T-cell (primary cell): ENCODE results near the gene UTRN. TPM values are rescaled to one million over a fixed set of nuclear protein-coding genes. Genes with fewer than 3 reads are reported as not detected.

Experiments
- ATAC-seq, 4 experiments: fragments of 200-7000 bp in 3 of 4; fragments of 150-1000 bp in 1 of 4; cut with Tn5 transposase; replicated peaks in 1 of 4; 1 replicate in 3 of 4; 2 replicates in 1 of 4; pipeline ENCODE4 v1.10.0; 2021; ENCODE audit warnings: moderate library complexity in 3 of 4, mild to moderate bottlenecking in 2 of 4, moderate number of reproducible peaks in 1 of 4
- CTCF ChIA-PET, 2 donors: fragments of 300-600 bp; sonication (Branson Sonifier 250); formaldehyde crosslinking; loops; one replicate each; lab custom pipeline; 2022; ENCODE audit warnings: antibody characterized with exemption in 2 of 2; lab: Charles Lee
- POLR2A ChIA-PET, 2 donors: fragments of 300-600 bp; sonication (Branson Sonifier 250); formaldehyde crosslinking; loops; one replicate each; lab custom pipeline; 2022; ENCODE audit warnings: antibody characterized with exemption in 2 of 2; lab: Charles Lee
- DNase-seq, 35 experiments: peaks; one replicate each; pipeline versions ENCODE4 v3.0.0 to v3.0.0-alpha.2; 2013 to 2023
- H3K27ac ChIP-seq: one replicate; pipeline ENCODE4 v1.5.1; 2013; ENCODE audit warnings: low read length
- H3K27me3 ChIP-seq, 2 experiments: replicated peaks in 1 of 2; 1 replicate in 1 of 2; 2 replicates in 1 of 2; pipeline versions ENCODE4 v1.6.1 to v1.7.0; 2013; ENCODE audit warnings: low read length in 1 of 2, mixed read lengths in 1 of 2; ENCODE audit not compliant: control insufficient read depth in 2 of 2, insufficient read depth in 2 of 2; ENCODE audit errors: extremely low read depth in 1 of 2
- H3K36me3 ChIP-seq, 2 donors: 1 replicate in 1 of 2; 2 replicates in 1 of 2; pipeline versions ENCODE4 v1.6.1 to v1.7.0; 2013; ENCODE audit warnings: low read length in 1 of 2; ENCODE audit not compliant: control insufficient read depth in 2 of 2, insufficient read depth in 1 of 2; ENCODE audit errors: extremely low read depth in 1 of 2
- H3K4me1 ChIP-seq, 2 experiments: 1 replicate in 1 of 2; 2 replicates in 1 of 2; pipeline versions ENCODE4 v1.6.1 to v1.7.0; 2013; ENCODE audit warnings: low read length in 2 of 2, mixed read lengths in 1 of 2; ENCODE audit not compliant: insufficient read depth in 2 of 2, control insufficient read depth in 1 of 2; ENCODE audit errors: extremely low read depth in 1 of 2
- H3K4me3 ChIP-seq, 2 donors: 1 replicate in 1 of 2; 2 replicates in 1 of 2; pipeline versions ENCODE4 v1.5.1 to v1.7.0; 2013; ENCODE audit warnings: mild to moderate bottlenecking in 2 of 2, low read length in 1 of 2, moderate library complexity in 1 of 2; ENCODE audit not compliant: control insufficient read depth in 1 of 2; ENCODE audit errors: extremely low read depth in 1 of 2
- H3K9me3 ChIP-seq: 2 replicates; pipeline ENCODE4 v1.7.0; 2013
- H3K27ac Mint-ChIP-seq, 2 donors: one replicate each; pipeline ENCODE4 v1.8.0; 2020 to 2021; ENCODE audit warnings: mild to moderate bottlenecking in 2 of 2, mixed read lengths in 2 of 2
- H3K27me3 Mint-ChIP-seq, 2 donors: one replicate each; pipeline ENCODE4 v1.8.0; 2021 to 2022; ENCODE audit warnings: mixed read lengths in 2 of 2
- H3K36me3 Mint-ChIP-seq: one replicate; pipeline ENCODE4 v1.8.0; 2021; ENCODE audit warnings: mixed read lengths
- H3K4me1 Mint-ChIP-seq, 3 donors: one replicate each; pipeline ENCODE4 v1.8.0; 2020 to 2022; ENCODE audit warnings: mixed read lengths in 3 of 3, mild to moderate bottlenecking in 1 of 3
- H3K4me3 Mint-ChIP-seq, 3 donors: one replicate each; pipeline ENCODE4 v1.8.0; 2020 to 2022; ENCODE audit warnings: mild to moderate bottlenecking in 3 of 3, mixed read lengths in 3 of 3, moderate library complexity in 3 of 3
- H3K9me3 Mint-ChIP-seq, 3 donors: one replicate each; pipeline ENCODE4 v1.8.0; 2020 to 2022; ENCODE audit warnings: mixed read lengths in 3 of 3
- WGBS: methylation state at CpG from one replicate; pipeline ENCODE4 v1.1.5; 2013; ENCODE audit warnings: missing lambda C conversion rate; ENCODE audit not compliant: insufficient coverage; 5-methylcytosine and 5-hydroxymethylcytosine counted together
- total RNA-seq, 35 experiments: library from RNA in 6 of 35; stranded (reverse) in 6 of 35; fragments of 120-200 nt in 1 of 35; gene quantifications; one replicate each; pipeline versions ENCODE4 v1.2.1 to v1.2.4 and lab custom pipeline; 2013 to 2026

The UTRN gene
- total RNA-seq, 5 donors from 2014 or later (not counting 1 experiment from before 2014, with no cell fraction given), result 130 to 247 (median 164) TPM

GRCh38 chr6:144285798-144286502 lies 815 bp downstream of the UTRN start:
- CTCF ChIA-PET, result interaction anchor here in 1 of 2 donors (0.7 to 1.4 kb wide), 5 partner anchors 16 to 1678 kb away, joined by 3 to 5 read pairs (median 3); no protein-coding TSS in a partner anchor
- POLR2A ChIA-PET, result interaction anchor here (0.6 to 0.9 kb wide), 3 partner anchors 48 to 222 kb away, joined by 3 to 5 read pairs (median 3); no protein-coding TSS in a partner anchor
- WGBS, result under 1% methylated on average over 43 of the region's 51 CpGs

GRCh38 chr6:144286503-144287393 lies 1.6 kb downstream of the UTRN start:
- peak in 7 of 35 experiments; percentile 7 to 38 (median 14) for DNase-seq
- no peak overlapping the region for H3K27ac Mint-ChIP-seq
- H3K27me3 Mint-ChIP-seq, result peaks cover 0 to 3% of the 10 kb centered on the region in 2 donors
- Histone ChIP-seq H3K27me3 (peaks cover 0 to 11% of the 10 kb centered on the region in 2 experiments), H3K36me3 (no peaks in the 10 kb centered on the region), H3K27ac (peak overlapping the region; percentile 40), H3K9me3 (no peaks in the 10 kb centered on the region), H3K4me3 (peak overlapping the region; percentile 82 to 98), H3K4me1 (peaks cover 13 to 25% of the 10 kb centered on the region in 2 experiments)
- H3K36me3 Mint-ChIP-seq, result no peaks in the 10 kb centered on the region
- H3K9me3 Mint-ChIP-seq, result no peaks in the 10 kb centered on the region
- ChIA-PET POLR2A (interaction anchor here (0.6 to 0.9 kb wide), 3 partner anchors 48 to 223 kb away, joined by 3 to 5 read pairs (median 3); no protein-coding TSS in a partner anchor), CTCF (interaction anchor here in 1 of 2 donors (0.7 to 1.4 kb wide), 3 partner anchors 19 to 492 kb away, joined by 3 to 5 read pairs (median 3); no protein-coding TSS in a partner anchor)
- peak overlapping the region; percentile 92 to 98 (median 94) for H3K4me3 Mint-ChIP-seq
- WGBS, result 13% methylated on average over 41 of the region's 53 CpGs
- ATAC-seq, result no peak
- H3K4me1 Mint-ChIP-seq, result peaks cover 18 to 24% (median 21%) of the 10 kb centered on the region in 3 donors

More at GRCh38 chr6:144285798-144286502, 815 bp downstream of the UTRN start:
- H3K27me3 ChIP-seq, result peaks cover 0 to 11% of the 10 kb centered on the region in 2 experiments
- Mint-ChIP-seq H3K36me3 (no peaks in the 10 kb centered on the region), H3K4me3 (peak overlapping the region; percentile 92 to 98 (median 94)), H3K27ac (peak overlapping the region in 1 of 2 donors; percentile 48), H3K27me3 (peaks cover 2 to 3% of the 10 kb centered on the region in 2 donors), H3K4me1 (peaks cover 18 to 24% (median 21%) of the 10 kb centered on the region in 3 donors), H3K9me3 (no peaks in the 10 kb centered on the region)
- H3K27ac ChIP-seq, result peak overlapping the region; percentile 40
- ATAC-seq, result peak; percentile 43 to 67 (median 58)
- no peaks in the 10 kb centered on the region for H3K9me3 ChIP-seq
- H3K4me3 ChIP-seq, result peak overlapping the region; percentile 82 to 98
- DNase-seq, result peak in 24 of 35 experiments; percentile 3 to 40 (median 24)
- no peaks in the 10 kb centered on the region for H3K36me3 ChIP-seq
- peaks cover 13 to 25% of the 10 kb centered on the region in 2 experiments for H3K4me1 ChIP-seq

- no peaks in the 10 kb centered on the region for H3K36me3 ChIP-seq
- peaks cover 11 to 22% of the 10 kb centered on the region in 2 experiments for H3K4me1 ChIP-seq
- CTCF ChIA-PET, result no interaction called here
- ATAC-seq (no peak), DNase-seq (no peak)
- WGBS, result 100% methylated on average over 1 of the region's 1 CpG
- Mint-ChIP-seq H3K4me3 (no peak overlapping the region), H3K9me3 (no peaks in the 10 kb centered on the region), H3K36me3 (no peaks in the 10 kb centered on the region), H3K27ac (no peak overlapping the region), H3K27me3 (no peaks in the 10 kb centered on the region), H3K4me1 (peaks cover 14 to 19% (median 14%) of the 10 kb centered on the region in 3 donors)
- H3K4me3 ChIP-seq, result no peak overlapping the region
- H3K27me3 ChIP-seq, result peaks cover 0 to 11% of the 10 kb centered on the region in 2 experiments
- no peak overlapping the region for H3K27ac ChIP-seq
- no peaks in the 10 kb centered on the region for H3K9me3 ChIP-seq
- POLR2A ChIA-PET, result no interaction called here
Measured at GRCh38 chr6:144289006-144289405, 3.9 kb downstream of the UTRN start.

GRCh38 chr6:144292372-144292771 lies 7.2 kb downstream of the UTRN start:
- H3K4me1 Mint-ChIP-seq, result peaks cover 0 to 9% (median 4%) of the 10 kb centered on the region in 3 donors
- WGBS, result no CpG with 5 or more reads among the region's 3 CpGs
- CTCF ChIA-PET, result interaction anchor here in 1 of 2 donors (0.8 kb wide), 1 partner anchor 22 kb away, joined by 3 read pairs; no protein-coding TSS in a partner anchor

GRCh38 chr6:144294016-144294415 lies 8.9 kb downstream of the UTRN start:
- H3K4me3 Mint-ChIP-seq, result no peak overlapping the region
- peaks cover 7% of the 10 kb centered on the region for H3K36me3 Mint-ChIP-seq
- POLR2A ChIA-PET, result no interaction called here
- H3K27me3 Mint-ChIP-seq, result no peaks in the 10 kb centered on the region
- Histone ChIP-seq H3K36me3 (no peaks in the 10 kb centered on the region), H3K27me3 (no peaks in the 10 kb centered on the region), H3K27ac (no peak overlapping the region), H3K9me3 (no peaks in the 10 kb centered on the region), H3K4me3 (no peak overlapping the region), H3K4me1 (no peaks in the 10 kb centered on the region)
- DNase-seq (no peak), ATAC-seq (no peak)
- no peaks in the 10 kb centered on the region for H3K9me3 Mint-ChIP-seq
- H3K4me1 Mint-ChIP-seq, result peaks cover 0 to 15% (median 13%) of the 10 kb centered on the region in 3 donors
- no peak overlapping the region for H3K27ac Mint-ChIP-seq
- CTCF ChIA-PET, result no interaction called here

More at GRCh38 chr6:144292372-144292771, 7.2 kb downstream of the UTRN start:
- peaks cover 4% of the 10 kb centered on the region for H3K36me3 Mint-ChIP-seq
- ATAC-seq, result no peak
- no peak for DNase-seq
- Histone ChIP-seq H3K27ac (no peak overlapping the region), H3K27me3 (no peaks in the 10 kb centered on the region), H3K9me3 (no peaks in the 10 kb centered on the region), H3K4me1 (no peaks in the 10 kb centered on the region), H3K36me3 (no peaks in the 10 kb centered on the region), H3K4me3 (no peak overlapping the region)
- no peaks in the 10 kb centered on the region for H3K9me3 Mint-ChIP-seq
- POLR2A ChIA-PET, result interaction anchor here in 1 of 2 donors (1.0 kb wide), 1 partner anchor 11 kb away, joined by 3 read pairs; no protein-coding TSS in a partner anchor
- no peak overlapping the region for H3K4me3 Mint-ChIP-seq
- H3K27me3 Mint-ChIP-seq, result no peaks in the 10 kb centered on the region
- no peak overlapping the region for H3K27ac Mint-ChIP-seq
